Measurements from ENCODE around the gene HNRNPA0. TPM values are rescaled to one million over a fixed set of nuclear protein-coding genes. Genes with fewer than 3 reads are reported as not detected.

The HNRNPA0 gene
- polyA plus RNA-seq, 1 of the 3 experiments (the other 2 are of a cell fraction): 24.9 TPM

DNA sequence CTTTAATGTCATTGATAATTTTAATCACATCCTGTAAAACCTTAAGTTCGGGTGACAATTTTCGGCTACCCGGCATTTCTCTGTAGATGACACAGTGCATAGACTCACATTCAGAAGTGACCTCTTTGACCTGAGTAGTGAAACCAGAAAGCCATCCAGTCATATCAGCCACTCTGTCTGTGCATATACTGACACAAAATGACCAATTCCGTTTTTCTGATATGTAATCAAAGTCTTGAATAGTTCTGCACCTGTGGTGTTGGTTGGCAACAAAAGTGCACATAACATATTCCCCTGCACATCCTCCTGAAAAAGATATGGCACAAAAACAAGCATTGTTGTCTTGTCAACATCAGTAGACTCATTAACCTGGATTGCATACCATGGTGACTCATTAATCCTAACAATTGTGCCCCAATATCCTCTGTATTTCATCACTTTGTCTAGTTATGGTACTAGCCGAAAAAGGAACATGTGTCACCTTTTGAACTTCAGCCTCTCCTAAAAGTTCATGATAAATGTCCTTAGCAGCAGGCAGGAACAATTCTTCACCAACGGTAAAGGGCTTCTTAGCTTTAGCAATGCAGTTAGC is 4.6 kb upstream of the HNRNPA0 start:
- Histone ChIP-seq H4K20me1 (ENCODE audit: insufficient read depth) (no peaks in the 10 kb centered on the region), H3K79me2 (ENCODE audit: insufficient read depth) (peaks cover 3% of the 10 kb centered on the region), H3K27me3 (ENCODE audit: insufficient read depth) (no peaks in the 10 kb centered on the region), H3K4me3 (ENCODE audit: low read depth in 2 of 2, low read length in 1 of 2) (no peak overlapping the region), H3K36me3 (replicated peaks in 1 of 2; ENCODE audit: control insufficient read depth in 1 of 2, insufficient read depth in 2 of 2, low read length in 1 of 2) (no peaks in the 10 kb centered on the region), H3F3A (replicated peaks; ENCODE audit: insufficient read depth) (peaks cover 2% of the 10 kb centered on the region), H2AFZ (ENCODE audit: low read depth) (no peak overlapping the region), H3K9me3 (no peaks in the 10 kb centered on the region), H3K4me1 (ENCODE audit: control insufficient read depth in 1 of 2, insufficient read depth in 2 of 2, low read depth in 1 of 2, low read length in 1 of 2) (peaks cover 0 to 4% of the 10 kb centered on the region in 2 experiments; a peak in 1 of 4 replicates), H3K27ac (ENCODE audit: low read depth in 2 of 2, low read length in 1 of 2) (no peak overlapping the region), H3K9me2 (no peaks in the 10 kb centered on the region), H3K4me2 (no peak overlapping the region), H3K9ac (no peak overlapping the region)
- POLR2A ChIA-PET: no interaction called here
- 77% methylated on average over 6 of the region's 6 CpGs for WGBS (ENCODE audit: low lambda C conversion rate)
- TF ChIP-seq GATA2 (CRISPR knock-in tag; IDR thresholded peaks at IDR 0.05): no peak
- TF ChIP-seq FOXM1 (IDR thresholded peaks at IDR 0.05; ENCODE audit: low read depth): no peak
- TF ChIP-seq, protein P1, sequence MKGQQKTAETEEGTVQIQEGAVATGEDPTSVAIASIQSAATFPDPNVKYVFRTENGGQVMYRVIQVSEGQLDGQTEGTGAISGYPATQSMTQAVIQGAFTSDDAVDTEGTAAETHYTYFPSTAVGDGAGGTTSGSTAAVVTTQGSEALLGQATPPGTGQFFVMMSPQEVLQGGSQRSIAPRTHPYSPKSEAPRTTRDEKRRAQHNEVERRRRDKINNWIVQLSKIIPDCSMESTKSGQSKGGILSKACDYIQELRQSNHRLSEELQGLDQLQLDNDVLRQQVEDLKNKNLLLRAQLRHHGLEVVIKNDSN (IDR thresholded peaks at IDR 0.05; ENCODE audit: borderline replicate concordance, low read depth): no peak
- CTCF ChIA-PET: interaction anchor here (4.4 kb wide), 1 partner anchor 20 kb away, joined by 18 read pairs; no protein-coding TSS in a partner anchor
- no peak for DNase-seq

DNA sequence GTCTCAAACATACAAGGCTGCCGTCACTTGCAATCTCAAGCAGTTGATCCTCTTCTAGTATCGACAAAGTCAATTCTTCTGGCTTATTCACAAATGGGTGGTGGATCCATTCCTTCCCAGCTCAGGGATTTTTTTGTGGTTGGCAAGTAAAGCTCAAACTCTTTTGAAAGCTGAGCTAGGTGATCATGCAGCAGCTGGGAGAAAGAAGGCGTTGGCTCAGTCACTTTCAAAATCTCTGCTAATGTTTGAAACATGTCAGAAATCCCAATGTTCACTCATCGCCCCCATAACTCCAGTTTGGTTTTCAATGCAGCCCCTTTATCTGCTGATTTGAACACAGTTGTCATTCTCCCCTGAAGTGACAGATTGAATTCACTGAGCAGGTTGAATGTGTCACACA is 4.0 kb upstream of the HNRNPA0 start:
- Histone ChIP-seq H3K9ac (no peak overlapping the region), H4K20me1 (ENCODE audit: insufficient read depth) (peaks cover 5% of the 10 kb centered on the region), H3K9me3 (no peaks in the 10 kb centered on the region), H3K4me1 (ENCODE audit: control insufficient read depth in 1 of 2, insufficient read depth in 2 of 2, low read depth in 1 of 2, low read length in 1 of 2) (peaks cover 0 to 4% of the 10 kb centered on the region in 2 experiments; a peak in 1 of 4 replicates), H3F3A (replicated peaks; ENCODE audit: insufficient read depth) (peaks cover 4% of the 10 kb centered on the region), H3K36me3 (replicated peaks in 1 of 2; ENCODE audit: control insufficient read depth in 1 of 2, insufficient read depth in 2 of 2, low read length in 1 of 2) (no peaks in the 10 kb centered on the region), H3K27me3 (ENCODE audit: insufficient read depth) (no peaks in the 10 kb centered on the region), H3K4me2 (no peak overlapping the region), H2AFZ (ENCODE audit: low read depth) (no peak overlapping the region), H3K4me3 (ENCODE audit: low read depth in 2 of 2, low read length in 1 of 2) (no peak overlapping the region), H3K9me2 (no peaks in the 10 kb centered on the region), H3K79me2 (ENCODE audit: insufficient read depth) (peaks cover 10% of the 10 kb centered on the region), H3K27ac (ENCODE audit: low read depth in 2 of 2, low read length in 1 of 2) (no peak overlapping the region)
- CTCF ChIA-PET: interaction anchor here (4.4 kb wide), 1 partner anchor 21 kb away, joined by 18 read pairs; no protein-coding TSS in a partner anchor
- 93% methylated on average over 4 of the region's 4 CpGs for WGBS (ENCODE audit: low lambda C conversion rate)
- no peak for DNase-seq
- POLR2A ChIA-PET: no interaction called here
- no peak for TF ChIP-seq TCF12 (IDR thresholded peaks at IDR 0.05)
- no peak for TF ChIP-seq RFX5 (IDR thresholded peaks at IDR 0.05; ENCODE audit: low read length)
- TF ChIP-seq GABPA (IDR thresholded peaks at IDR 0.05; ENCODE audit: low read depth): no peak
- TF ChIP-seq, protein P2, sequence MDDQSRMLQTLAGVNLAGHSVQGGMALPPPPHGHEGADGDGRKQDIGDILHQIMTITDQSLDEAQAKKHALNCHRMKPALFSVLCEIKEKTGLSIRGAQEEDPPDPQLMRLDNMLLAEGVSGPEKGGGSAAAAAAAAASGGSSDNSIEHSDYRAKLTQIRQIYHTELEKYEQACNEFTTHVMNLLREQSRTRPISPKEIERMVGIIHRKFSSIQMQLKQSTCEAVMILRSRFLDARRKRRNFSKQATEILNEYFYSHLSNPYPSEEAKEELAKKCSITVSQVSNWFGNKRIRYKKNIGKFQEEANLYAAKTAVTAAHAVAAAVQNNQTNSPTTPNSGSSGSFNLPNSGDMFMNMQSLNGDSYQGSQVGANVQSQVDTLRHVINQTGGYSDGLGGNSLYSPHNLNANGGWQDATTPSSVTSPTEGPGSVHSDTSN (IDR thresholded peaks at IDR 0.05): no peak
- no peak for TF ChIP-seq SMC3 (IDR thresholded peaks at IDR 0.05; ENCODE audit: low read depth, low read length)
- no peak for TF ChIP-seq EZH2phosphoT487 (IDR thresholded peaks at IDR 0.05; ENCODE audit: borderline replicate concordance, low read depth)
- no peak for TF ChIP-seq YY1 (IDR thresholded peaks at IDR 0.05; ENCODE audit: low read depth)
- TF ChIP-seq, protein P3, sequence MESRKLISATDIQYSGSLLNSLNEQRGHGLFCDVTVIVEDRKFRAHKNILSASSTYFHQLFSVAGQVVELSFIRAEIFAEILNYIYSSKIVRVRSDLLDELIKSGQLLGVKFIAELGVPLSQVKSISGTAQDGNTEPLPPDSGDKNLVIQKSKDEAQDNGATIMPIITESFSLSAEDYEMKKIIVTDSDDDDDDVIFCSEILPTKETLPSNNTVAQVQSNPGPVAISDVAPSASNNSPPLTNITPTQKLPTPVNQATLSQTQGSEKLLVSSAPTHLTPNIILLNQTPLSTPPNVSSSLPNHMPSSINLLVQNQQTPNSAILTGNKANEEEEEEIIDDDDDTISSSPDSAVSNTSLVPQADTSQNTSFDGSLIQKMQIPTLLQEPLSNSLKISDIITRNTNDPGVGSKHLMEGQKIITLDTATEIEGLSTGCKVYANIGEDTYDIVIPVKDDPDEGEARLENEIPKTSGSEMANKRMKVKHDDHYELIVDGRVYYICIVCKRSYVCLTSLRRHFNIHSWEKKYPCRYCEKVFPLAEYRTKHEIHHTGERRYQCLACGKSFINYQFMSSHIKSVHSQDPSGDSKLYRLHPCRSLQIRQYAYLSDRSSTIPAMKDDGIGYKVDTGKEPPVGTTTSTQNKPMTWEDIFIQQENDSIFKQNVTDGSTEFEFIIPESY (IDR thresholded peaks at IDR 0.05; ENCODE audit: borderline replicate concordance, low read depth): no peak
- no peak for TF ChIP-seq NRF1 (IDR thresholded peaks at IDR 0.05; ENCODE audit: low read depth, low read length)
- TF ChIP-seq MXI1 (IDR thresholded peaks at IDR 0.05; ENCODE audit: low read depth, low read length): no peak
- TF ChIP-seq FOXJ3 (CRISPR knock-in tag; IDR thresholded peaks at IDR 0.05): no peak

Measured in SK-N-SH (cell line).